Testis (tissue), 3 donors: ENCODE measurements around the gene WDFY4. TPM values are rescaled to one million over a fixed set of nuclear protein-coding genes. Genes with fewer than 3 reads are reported as not detected.

Experiments
- DNase-seq: peaks from one replicate; pipeline ENCODE4 v3.0.0-alpha.2; 2019
- H3K27ac ChIP-seq, 2 donors: fragments of 200-600 bp; sonication (generic); one replicate each; pipeline ENCODE4 v1.5.1; 2019
- H3K27me3 ChIP-seq: fragments of 200-600 bp; sonication (generic); one replicate; pipeline ENCODE4 v1.5.1; 2019
- H3K36me3 ChIP-seq: fragments of 200-600 bp; sonication (generic); one replicate; pipeline ENCODE4 v1.5.1; 2017; ENCODE audit warnings: low read depth; ENCODE audit errors: missing control alignments
- H3K4me1 ChIP-seq: fragments of 200-600 bp; sonication (generic); one replicate; pipeline ENCODE4 v1.5.1; 2019
- H3K4me3 ChIP-seq, 2 donors: fragments of 200-600 bp; sonication (generic); one replicate each; pipeline ENCODE4 v1.5.1; 2017 to 2019
- H3K9me3 ChIP-seq: fragments of 200-600 bp; sonication (generic); one replicate; pipeline ENCODE4 v1.5.1; 2017
- POLR2A ChIP-seq: fragments of 450-650 bp; IDR thresholded peaks from one replicate; pipeline ENCODE4 v1.6.1; 2017; ENCODE audit warnings: antibody characterized with exemption, mild to moderate bottlenecking, moderate library complexity
- WGBS, 2 donors: methylation state at CpG; one replicate each; pipeline ENCODE4 v1.1.5; 2018; 5-methylcytosine and 5-hydroxymethylcytosine counted together
- intact Hi-C: fragments of 100-400 bp; cut with DNase I; formaldehyde crosslinking; loops from one replicate; pipeline ENCODE4 v1.15.1; 2023; ENCODE audit warnings: low total_unique reads
- polyA plus RNA-seq: library from polyadenylated mRNA; stranded (reverse); fragments of 350-450 nt; fragmentation: Illumina TruSeq; extraction: RNeasy Lipid Tissue Mini Kit (QIAGEN cat#74804); gene quantifications from one replicate; pipeline ENCODE4 v1.2.3, GENCODE V29; 2014; ENCODE audit warnings: low read depth, low replicate concordance; ENCODE audit not compliant: insufficient read depth
- total RNA-seq, 2 donors: library from RNA; depleted of rRNA; stranded (reverse); fragments of >200 nt; gene quantifications; one replicate each; pipeline ENCODE4 v1.2.3, GENCODE V29; 2016
- TF ChIP-seq, protein P1 (sequence below), 3 experiments: fragments of 450-650 bp in 2 of 3; fragments of 200-600 bp in 1 of 3; sonication (generic) in 1 of 3; IDR thresholded peaks; one replicate each; pipeline ENCODE4 v1.5.1; 2016 to 2019; ENCODE audit warnings: antibody characterized with exemption in 3 of 3, mild to moderate bottlenecking in 2 of 3, moderate library complexity in 1 of 3

The WDFY4 gene
- total and polyA plus RNA-seq, 3 donors from 2014 or later = 10.2 to 21.5 (median 18.4) TPM

- intact Hi-C loops = no loop called here
- Histone ChIP-seq H3K4me3 (no peak overlapping the region), H3K4me1 (no peaks in the 10 kb centered on the region), H3K27me3 (no peaks in the 10 kb centered on the region), H3K36me3 (no peaks in the 10 kb centered on the region), H3K27ac (no peak overlapping the region), H3K9me3 (no peaks in the 10 kb centered on the region)
- TF ChIP-seq POLR2A = no peak
- TF ChIP-seq, protein P1, sequence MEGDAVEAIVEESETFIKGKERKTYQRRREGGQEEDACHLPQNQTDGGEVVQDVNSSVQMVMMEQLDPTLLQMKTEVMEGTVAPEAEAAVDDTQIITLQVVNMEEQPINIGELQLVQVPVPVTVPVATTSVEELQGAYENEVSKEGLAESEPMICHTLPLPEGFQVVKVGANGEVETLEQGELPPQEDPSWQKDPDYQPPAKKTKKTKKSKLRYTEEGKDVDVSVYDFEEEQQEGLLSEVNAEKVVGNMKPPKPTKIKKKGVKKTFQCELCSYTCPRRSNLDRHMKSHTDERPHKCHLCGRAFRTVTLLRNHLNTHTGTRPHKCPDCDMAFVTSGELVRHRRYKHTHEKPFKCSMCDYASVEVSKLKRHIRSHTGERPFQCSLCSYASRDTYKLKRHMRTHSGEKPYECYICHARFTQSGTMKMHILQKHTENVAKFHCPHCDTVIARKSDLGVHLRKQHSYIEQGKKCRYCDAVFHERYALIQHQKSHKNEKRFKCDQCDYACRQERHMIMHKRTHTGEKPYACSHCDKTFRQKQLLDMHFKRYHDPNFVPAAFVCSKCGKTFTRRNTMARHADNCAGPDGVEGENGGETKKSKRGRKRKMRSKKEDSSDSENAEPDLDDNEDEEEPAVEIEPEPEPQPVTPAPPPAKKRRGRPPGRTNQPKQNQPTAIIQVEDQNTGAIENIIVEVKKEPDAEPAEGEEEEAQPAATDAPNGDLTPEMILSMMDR (IDR thresholded peaks at IDR 0.05) = no peak
- 85 to 91% methylated on average over 5 of the region's 5 CpGs for WGBS, 2 donors
- DNase-seq = no peak
Observed at GRCh38 chr10:48763403-48763965, 78.8 kb downstream of the WDFY4 start.

- H3K36me3 ChIP-seq = no peaks in the 10 kb centered on the region
- H3K9me3 ChIP-seq = no peaks in the 10 kb centered on the region
- H3K27ac ChIP-seq = no peak overlapping the region
- TF ChIP-seq, protein P1 (IDR thresholded peaks at IDR 0.05) = no peak
- TF ChIP-seq POLR2A = no peak
- no peaks in the 10 kb centered on the region for H3K4me1 ChIP-seq
- WGBS, 2 donors = 85 to 94% methylated on average over 4 of the region's 4 CpGs
- intact Hi-C loops = no loop called here
- no peaks in the 10 kb centered on the region for H3K27me3 ChIP-seq
- DNase-seq = no peak
- no peak overlapping the region for H3K4me3 ChIP-seq
Observed at GRCh38 chr10:48764486-48764885, 79.8 kb downstream of the WDFY4 start.

DNA sequence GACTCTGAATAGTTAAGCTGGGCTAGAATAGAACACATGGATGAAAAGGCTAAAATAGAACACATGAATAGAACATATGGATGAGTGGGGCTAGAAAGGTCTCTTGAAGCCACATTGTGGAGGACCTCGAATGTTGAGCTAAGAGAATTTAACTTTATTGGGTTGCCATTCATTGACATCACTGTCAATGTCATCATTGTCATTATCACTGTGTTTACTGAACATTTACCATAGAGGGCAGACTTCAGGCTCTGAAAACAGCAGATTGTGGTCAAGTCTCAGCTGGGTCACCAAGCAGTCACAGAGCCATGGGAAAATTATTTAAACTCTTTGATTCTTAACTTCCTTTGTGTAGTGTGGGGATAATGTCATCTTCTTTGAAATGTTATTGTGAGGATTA lies 80.4 kb downstream of the WDFY4 start:
- WGBS, 2 donors = 81 to 86% methylated on average over 1 of the region's 1 CpG
- no peaks in the 10 kb centered on the region for H3K9me3 ChIP-seq
- TF ChIP-seq, protein P1 (IDR thresholded peaks at IDR 0.05) = no peak
- TF ChIP-seq POLR2A = no peak
- intact Hi-C loops = no loop called here
- H3K4me3 ChIP-seq = no peak overlapping the region
- no peak for DNase-seq
- no peak overlapping the region for H3K27ac ChIP-seq
- no peaks in the 10 kb centered on the region for H3K27me3 ChIP-seq
- no peaks in the 10 kb centered on the region for H3K4me1 ChIP-seq
- no peaks in the 10 kb centered on the region for H3K36me3 ChIP-seq

- TF ChIP-seq POLR2A = no peak
- TF ChIP-seq, protein P1 (IDR thresholded peaks at IDR 0.05) = no peak
- H3K4me1 ChIP-seq = no peaks in the 10 kb centered on the region
- no peaks in the 10 kb centered on the region for H3K27me3 ChIP-seq
- WGBS, 2 donors = 89 to 95% methylated on average over 4 of the region's 4 CpGs
- no peak overlapping the region for H3K27ac ChIP-seq
- no peaks in the 10 kb centered on the region for H3K36me3 ChIP-seq
- intact Hi-C loops = no loop called here
- DNase-seq = no peak
- no peaks in the 10 kb centered on the region for H3K9me3 ChIP-seq
- H3K4me3 ChIP-seq = no peak overlapping the region
Observed at GRCh38 chr10:48765527-48765926, 80.9 kb downstream of the WDFY4 start.
